ENCODE results near the gene KLKB1.
"Not testable (repeated sequence)": the region's sequence is repeated elsewhere in the genome, so short reads cannot be mapped to it uniquely, and the experiment has no call there.

The KLKB1 gene

GRCh38 chr4:186227744-186228513 is 622 bp downstream of the KLKB1 start:
- TF ChIP-seq CTCF (IDR thresholded peaks at IDR 0.05; ENCODE audit: extremely low read depth, missing control alignments) = no peak
- no peak for DNase-seq (ENCODE audit: low spot score)

DNA sequence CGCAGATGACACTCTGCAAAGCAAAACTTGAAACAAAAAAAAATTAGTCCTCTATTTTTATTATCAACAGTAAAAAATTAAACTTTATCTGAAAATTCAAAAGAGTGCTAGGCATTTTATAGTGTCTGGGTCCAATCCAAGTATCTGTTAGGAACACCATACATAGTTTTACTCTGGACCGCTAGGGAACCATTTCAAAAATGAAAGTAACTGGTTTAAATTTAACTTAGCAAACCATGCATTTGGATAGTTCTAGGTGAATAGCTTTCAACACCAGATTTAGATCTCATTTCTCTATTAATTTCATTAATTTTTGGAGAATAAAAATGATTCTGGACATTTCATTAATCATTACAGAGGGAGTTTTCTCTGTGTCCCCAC is 1.2 kb downstream of the KLKB1 start:
- TF ChIP-seq CTCF (IDR thresholded peaks at IDR 0.05; ENCODE audit: extremely low read depth, missing control alignments) = no peak
- no peak for DNase-seq (ENCODE audit: low spot score)

DNA sequence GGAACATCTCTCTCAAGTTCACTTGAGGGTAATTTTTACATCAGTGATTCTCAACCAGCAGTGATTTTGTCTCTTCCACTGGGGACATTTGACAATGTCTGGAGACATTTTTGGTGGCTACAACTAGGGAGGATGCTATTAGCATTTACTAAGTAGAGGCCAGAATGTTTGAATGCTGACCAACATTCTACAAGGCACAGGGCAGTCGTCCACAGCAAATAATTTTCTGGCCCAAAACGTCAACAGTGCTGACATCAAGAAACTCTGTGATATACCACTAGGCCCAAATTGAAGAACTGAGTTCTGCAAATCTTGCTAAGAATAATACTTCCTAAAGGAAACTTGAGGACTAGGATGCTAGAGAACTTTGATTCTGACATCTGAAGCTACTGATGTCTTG is 7.1 kb downstream of the KLKB1 start:
- TF ChIP-seq CTCF (IDR thresholded peaks at IDR 0.05; ENCODE audit: extremely low read depth, missing control alignments) = no peak
- no peak for DNase-seq (ENCODE audit: low spot score)

DNA sequence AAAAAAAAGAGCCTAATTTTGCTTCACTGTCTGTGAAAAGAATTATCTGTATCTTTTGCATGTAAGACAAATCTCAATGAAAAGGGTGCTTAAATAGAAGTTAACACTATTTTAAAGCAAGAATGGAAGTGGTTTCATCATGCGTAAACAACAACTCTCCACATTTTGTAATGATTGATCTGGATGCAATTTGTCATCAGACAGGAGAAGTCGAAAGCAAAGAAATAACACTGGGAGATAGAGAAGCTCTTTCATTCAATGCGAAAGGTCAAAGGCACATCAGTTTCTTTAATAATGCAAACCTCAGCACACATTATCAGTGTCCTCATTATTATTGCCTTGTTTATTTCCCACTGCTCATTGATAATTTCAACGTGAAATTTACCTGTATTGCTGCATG is 8.8 kb downstream of the KLKB1 start:
- no peak for DNase-seq (ENCODE audit: low spot score)
- TF ChIP-seq CTCF (IDR thresholded peaks at IDR 0.05; ENCODE audit: extremely low read depth, missing control alignments) = no peak

DNA sequence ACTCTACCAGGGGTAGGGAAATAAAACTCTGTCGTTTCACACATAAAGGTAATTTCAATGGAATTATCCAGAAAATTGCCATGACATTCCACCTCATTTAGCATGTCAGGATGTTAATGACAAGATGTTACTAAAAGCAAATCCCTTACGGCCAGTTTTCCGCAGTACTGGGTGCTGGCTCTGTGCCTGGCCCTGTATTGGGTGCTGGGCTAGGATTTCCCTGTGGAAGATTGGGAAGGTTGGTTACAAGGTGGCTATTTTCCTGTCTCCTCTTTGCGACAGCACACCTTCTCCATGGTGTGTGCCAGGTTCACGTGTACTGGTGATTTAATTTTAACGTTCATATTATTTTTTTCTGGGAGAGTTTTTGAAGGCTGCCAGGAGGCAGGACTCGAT is 13.1 kb downstream of the KLKB1 start:
- DNase-seq (ENCODE audit: low spot score) = no peak
- TF ChIP-seq CTCF (IDR thresholded peaks at IDR 0.05; ENCODE audit: extremely low read depth, missing control alignments) = no peak

GRCh38 chr4:186240848-186241491 is 13.7 kb downstream of the KLKB1 start:
- DNase-seq (ENCODE audit: low spot score) = no peak
- TF ChIP-seq CTCF (IDR thresholded peaks at IDR 0.05; ENCODE audit: extremely low read depth, missing control alignments) = no peak

DNA sequence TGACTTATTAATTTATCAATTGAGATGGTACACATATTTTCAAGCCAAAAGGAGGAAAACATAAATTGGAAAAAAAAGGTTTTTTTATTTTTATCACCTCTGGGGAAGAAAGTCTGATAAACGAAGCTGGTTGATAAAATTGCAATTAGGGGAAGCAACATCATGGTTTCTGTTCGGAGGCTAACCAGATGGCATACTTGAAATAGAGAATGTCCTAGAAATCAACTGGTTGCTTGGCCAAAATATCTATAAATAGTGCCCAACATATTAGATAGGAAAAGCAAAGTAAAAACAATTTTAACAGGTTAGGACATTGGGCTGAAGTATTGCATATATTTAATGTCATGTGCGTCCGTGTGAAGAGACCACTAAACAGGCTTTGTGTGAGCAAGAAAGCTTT is 14.3 kb downstream of the KLKB1 start:
- TF ChIP-seq CTCF (IDR thresholded peaks at IDR 0.05; ENCODE audit: extremely low read depth, missing control alignments) = no peak
- no peak for DNase-seq (ENCODE audit: low spot score)

- not testable (repeated sequence) for DNase-seq (ENCODE audit: low spot score)
These were observed 14.7 kb downstream of the KLKB1 start for GRCh38 chr4:186242031-186242430.
